Fibroblast of mammary gland (primary cell): Measurements from ENCODE around the gene C4orf50.
A peak's percentile ranks its signal among the peaks of the same experiment; 100 is the strongest.

ENCODE experiments used
- DNase-seq: peaks from one replicate; pipeline ENCODE4 v3.0.0-alpha.2; 2010; ENCODE audit warnings: low read depth
- H3K4me3 ChIP-seq: 2 replicates; pipeline ENCODE4 v1.5.1; 2011; ENCODE audit warnings: low read depth, mild to moderate bottlenecking, low read length, moderate library complexity; ENCODE audit not compliant: control insufficient read depth
- CTCF ChIP-seq: conservative IDR thresholded peaks from 2 replicates; pipeline ENCODE4 v1.5.1; 2011; ENCODE audit warnings: low read depth, low read length, inconsistent platforms; ENCODE audit not compliant: control insufficient read depth, insufficient read depth

The C4orf50 gene

GRCh38 chr4:5930456-5930855 lies 87.8 kb downstream of the C4orf50 start:
- H3K4me3 ChIP-seq = no peak overlapping the region
- no peak for DNase-seq
- no peak for TF ChIP-seq CTCF

- no peak overlapping the region for H3K4me3 ChIP-seq
- DNase-seq = no peak
- TF ChIP-seq CTCF = no peak
Measured at GRCh38 chr4:5928844-5929420, 89.3 kb downstream of the C4orf50 start.

GRCh38 chr4:5928274-5928673 lies 90.0 kb downstream of the C4orf50 start:
- peak; percentile 1 for DNase-seq
- no peak overlapping the region for H3K4me3 ChIP-seq
- no peak for TF ChIP-seq CTCF

- H3K4me3 ChIP-seq = no peak overlapping the region
- no peak for TF ChIP-seq CTCF
- no peak for DNase-seq
Measured at GRCh38 chr4:5927747-5928146, 90.5 kb downstream of the C4orf50 start.

GRCh38 chr4:5927116-5927515 lies 91.1 kb downstream of the C4orf50 start:
- TF ChIP-seq CTCF = no peak
- DNase-seq = no peak
- H3K4me3 ChIP-seq = no peak overlapping the region

GRCh38 chr4:5926598-5926997 lies 91.6 kb downstream of the C4orf50 start:
- no peak for DNase-seq
- no peak for TF ChIP-seq CTCF
- no peak overlapping the region for H3K4me3 ChIP-seq

- DNase-seq = no peak
- no peak for TF ChIP-seq CTCF
- H3K4me3 ChIP-seq = no peak overlapping the region
Measured at GRCh38 chr4:5925419-5926200, 92.6 kb downstream of the C4orf50 start.
